Upper lobe of right lung (tissue), 1 donor: ENCODE measurements around the gene UNG. TPM values are rescaled to one million over a fixed set of nuclear protein-coding genes. Genes with fewer than 3 reads are reported as not detected.
A peak's percentile ranks its signal among the peaks of the same experiment; 100 is the strongest.
"Not testable (repeated sequence)": the region's sequence is repeated elsewhere in the genome, so short reads cannot be mapped to it uniquely, and the experiment has no call there.

ENCODE experiments used
- ATAC-seq: fragments of 200-7000 bp; cut with Tn5 transposase; one replicate; pipeline ENCODE4 v1.9.1; 2020; ENCODE audit warnings: mild to moderate bottlenecking, moderate library complexity
- DNase-seq: peaks from one replicate; pipeline ENCODE4 v3.0.0-alpha.2; 2020
- H3K27ac ChIP-seq: fragments of 200-600 bp; one replicate; pipeline ENCODE4 v1.8.0; 2022
- H3K27me3 ChIP-seq: fragments of 200-600 bp; one replicate; pipeline ENCODE4 v1.8.0; 2022; ENCODE audit warnings: mild to moderate bottlenecking
- H3K36me3 ChIP-seq: fragments of 200-600 bp; one replicate; pipeline ENCODE4 v1.8.0; 2022
- H3K4me1 ChIP-seq: fragments of 200-600 bp; one replicate; pipeline ENCODE4 v1.8.0; 2022
- H3K4me3 ChIP-seq: fragments of 200-600 bp; one replicate; pipeline ENCODE4 v1.8.0; 2022; ENCODE audit warnings: mild to moderate bottlenecking
- H3K9me3 ChIP-seq: fragments of 200-600 bp; one replicate; pipeline ENCODE4 v1.8.0; 2022
- intact Hi-C: fragments of 100-400 bp; cut with DNase I; formaldehyde crosslinking; loops from one replicate; pipeline ENCODE4 v1.11.0; 2022
- total RNA-seq: library from RNA; stranded (reverse); fragmentation: NEBNext Ultra II Directional; extraction: Animal tissue kit (Norgen Biotek cat#: 25700); gene quantifications from one replicate; pipeline ENCODE4 v1.2.1, GENCODE V29; 2021
- TF ChIP-seq, protein P1 (sequence below): fragments of 200-600 bp; IDR thresholded peaks from one replicate; pipeline ENCODE4 v1.8.0; 2022; ENCODE audit warnings: antibody characterized with exemption
- donor health status: DM: no; HTN: yes; CAD: no; lungs with severe emphysema.

Gene UNG
- total RNA-seq, 1 donor from 2014 or later, result 18.2 TPM

DNA sequence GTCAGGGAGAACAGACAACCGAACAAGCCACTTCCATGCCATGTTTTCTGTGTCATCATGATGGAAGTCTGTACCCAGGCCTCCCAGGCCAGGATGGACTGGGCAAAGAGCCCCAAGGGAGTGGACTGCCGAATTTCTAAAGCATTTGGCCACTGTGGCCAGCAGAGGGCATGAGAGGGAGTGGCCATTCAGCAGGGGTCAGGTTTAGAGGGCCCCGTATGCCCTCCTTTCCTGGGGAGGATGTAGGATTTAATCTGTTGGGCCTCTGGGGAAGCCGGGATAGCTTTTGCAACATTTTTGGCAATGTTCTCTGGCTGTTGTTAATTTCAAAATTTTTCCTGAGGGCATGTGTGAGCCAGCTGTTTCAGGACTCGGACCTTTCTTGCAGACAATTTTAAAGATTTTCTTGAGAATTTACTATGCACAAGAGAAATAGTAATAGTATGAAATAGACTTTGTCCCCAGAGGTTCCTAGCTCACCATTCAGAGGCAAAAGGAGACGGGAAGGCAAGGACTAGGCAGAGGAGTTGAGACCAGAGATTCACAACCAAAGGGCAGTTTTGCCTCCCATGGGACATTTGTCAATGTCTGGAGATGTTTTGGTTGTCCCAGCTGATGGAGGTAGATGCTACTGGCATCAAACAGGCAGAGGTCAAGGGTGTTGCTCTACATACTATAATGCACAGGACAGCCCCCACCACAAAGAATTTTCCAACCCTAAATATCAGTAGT lies 37.0 kb downstream of the UNG start:
- Histone ChIP-seq H3K27ac (peak overlapping the region; percentile 3), H3K36me3 (no peaks in the 10 kb centered on the region), H3K9me3 (no peaks in the 10 kb centered on the region), H3K4me3 (no peak overlapping the region), H3K27me3 (no peaks in the 10 kb centered on the region), H3K4me1 (peaks cover 4% of the 10 kb centered on the region)
- TF ChIP-seq, protein P1, sequence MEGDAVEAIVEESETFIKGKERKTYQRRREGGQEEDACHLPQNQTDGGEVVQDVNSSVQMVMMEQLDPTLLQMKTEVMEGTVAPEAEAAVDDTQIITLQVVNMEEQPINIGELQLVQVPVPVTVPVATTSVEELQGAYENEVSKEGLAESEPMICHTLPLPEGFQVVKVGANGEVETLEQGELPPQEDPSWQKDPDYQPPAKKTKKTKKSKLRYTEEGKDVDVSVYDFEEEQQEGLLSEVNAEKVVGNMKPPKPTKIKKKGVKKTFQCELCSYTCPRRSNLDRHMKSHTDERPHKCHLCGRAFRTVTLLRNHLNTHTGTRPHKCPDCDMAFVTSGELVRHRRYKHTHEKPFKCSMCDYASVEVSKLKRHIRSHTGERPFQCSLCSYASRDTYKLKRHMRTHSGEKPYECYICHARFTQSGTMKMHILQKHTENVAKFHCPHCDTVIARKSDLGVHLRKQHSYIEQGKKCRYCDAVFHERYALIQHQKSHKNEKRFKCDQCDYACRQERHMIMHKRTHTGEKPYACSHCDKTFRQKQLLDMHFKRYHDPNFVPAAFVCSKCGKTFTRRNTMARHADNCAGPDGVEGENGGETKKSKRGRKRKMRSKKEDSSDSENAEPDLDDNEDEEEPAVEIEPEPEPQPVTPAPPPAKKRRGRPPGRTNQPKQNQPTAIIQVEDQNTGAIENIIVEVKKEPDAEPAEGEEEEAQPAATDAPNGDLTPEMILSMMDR, result peak; percentile 61
- intact Hi-C loops, result no loop called here
- DNase-seq, result peak; percentile 65
- ATAC-seq, result peak; percentile 86

DNA sequence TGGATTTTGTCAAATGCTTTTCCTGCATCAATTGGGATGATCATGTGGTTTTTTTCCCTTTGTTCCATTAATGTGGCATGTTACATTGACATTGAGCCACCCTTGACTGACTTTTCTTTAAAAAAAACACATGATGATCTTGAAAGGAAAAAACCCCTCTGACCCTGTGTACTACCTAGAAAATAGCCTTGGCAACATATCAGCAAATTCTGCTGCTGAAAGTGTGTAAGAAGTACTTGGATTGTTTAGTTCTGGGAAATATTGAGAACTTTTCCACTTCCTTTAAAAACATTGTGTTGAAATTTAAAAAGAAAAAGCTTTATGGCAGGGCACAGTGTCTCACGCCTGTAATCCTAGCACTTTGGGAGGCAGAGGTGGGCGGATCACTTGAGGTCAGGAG lies 39.7 kb downstream of the UNG start:
- peak; percentile 49 for ATAC-seq
- Histone ChIP-seq H3K4me3 (no peak overlapping the region), H3K4me1 (peaks cover 4% of the 10 kb centered on the region), H3K36me3 (no peaks in the 10 kb centered on the region), H3K27me3 (no peaks in the 10 kb centered on the region), H3K27ac (no peak overlapping the region), H3K9me3 (no peaks in the 10 kb centered on the region)
- TF ChIP-seq, protein P1, result no peak
- no peak for DNase-seq
- intact Hi-C loops, result no loop called here

DNA sequence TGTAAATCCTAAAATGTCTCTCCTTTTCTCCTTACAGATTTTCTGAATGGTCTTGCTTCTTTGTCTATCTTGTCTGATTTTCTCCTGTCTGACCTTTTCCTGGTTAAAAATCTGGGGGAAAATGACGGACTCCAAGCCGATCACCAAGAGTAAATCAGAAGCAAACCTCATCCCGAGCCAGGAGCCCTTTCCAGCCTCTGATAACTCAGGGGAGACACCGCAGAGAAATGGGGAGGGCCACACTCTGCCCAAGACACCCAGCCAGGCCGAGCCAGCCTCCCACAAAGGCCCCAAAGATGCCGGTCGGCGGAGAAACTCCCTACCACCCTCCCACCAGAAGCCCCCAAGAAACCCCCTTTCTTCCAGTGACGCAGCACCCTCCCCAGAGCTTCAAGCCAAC lies 42.0 kb downstream of the UNG start:
- Histone ChIP-seq H3K36me3 (no peaks in the 10 kb centered on the region), H3K4me1 (no peaks in the 10 kb centered on the region), H3K9me3 (no peaks in the 10 kb centered on the region), H3K27me3 (no peaks in the 10 kb centered on the region), H3K27ac (no peak overlapping the region), H3K4me3 (no peak overlapping the region)
- DNase-seq, result no peak
- no peak for ATAC-seq
- TF ChIP-seq, protein P1, result no peak
- intact Hi-C loops, result no loop called here

DNA sequence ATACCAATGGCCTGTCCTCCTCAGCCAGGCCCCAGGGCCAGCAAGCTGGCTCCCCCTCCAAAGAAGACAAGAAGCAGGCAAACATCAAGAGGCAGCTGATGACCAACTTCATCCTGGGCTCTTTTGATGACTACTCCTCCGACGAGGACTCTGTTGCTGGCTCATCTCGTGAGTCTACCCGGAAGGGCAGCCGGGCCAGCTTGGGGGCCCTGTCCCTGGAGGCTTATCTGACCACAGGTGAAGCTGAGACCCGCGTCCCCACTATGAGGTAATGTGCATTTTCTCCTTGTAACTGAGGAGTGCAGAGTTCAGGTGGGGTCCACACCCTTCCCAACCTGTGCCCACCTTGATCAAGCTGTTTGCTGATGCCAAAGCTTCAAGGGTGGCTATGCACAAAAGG lies 42.4 kb downstream of the UNG start:
- Histone ChIP-seq H3K4me3 (no peak overlapping the region), H3K36me3 (no peaks in the 10 kb centered on the region), H3K4me1 (no peaks in the 10 kb centered on the region), H3K27ac (no peak overlapping the region), H3K9me3 (no peaks in the 10 kb centered on the region), H3K27me3 (no peaks in the 10 kb centered on the region)
- no peak for ATAC-seq
- intact Hi-C loops, result no loop called here
- TF ChIP-seq, protein P1, result no peak
- no peak for DNase-seq

DNA sequence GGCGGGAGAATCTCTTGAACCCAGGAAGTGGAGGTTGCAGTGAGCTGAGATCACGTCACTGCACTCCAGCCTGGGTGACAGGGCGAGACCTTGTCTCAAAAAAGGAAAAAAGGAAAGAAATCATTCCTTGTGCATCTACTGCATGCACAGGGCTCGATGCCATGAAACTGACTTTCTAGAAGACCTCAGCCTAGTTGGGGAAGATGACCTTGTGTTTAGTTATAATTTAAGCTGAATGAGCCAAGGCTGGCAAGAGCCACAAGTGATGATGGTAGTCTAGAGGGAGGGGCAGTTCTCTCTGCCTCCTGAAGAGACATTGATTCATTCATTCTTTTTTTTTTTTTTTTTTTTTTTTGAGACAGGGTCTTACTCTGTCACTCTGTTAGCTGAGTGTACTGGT lies 43.2 kb downstream of the UNG start:
- intact Hi-C loops, result no loop called here
- DNase-seq (no peak), ATAC-seq (no peak)
- H3K4me1 ChIP-seq, result no peaks in the 10 kb centered on the region
- H3K36me3 ChIP-seq, result no peaks in the 10 kb centered on the region
- TF ChIP-seq, protein P1, result no peak
- H3K9me3 ChIP-seq, result no peaks in the 10 kb centered on the region
- H3K4me3 ChIP-seq, result no peak overlapping the region
- no peak overlapping the region for H3K27ac ChIP-seq
- no peaks in the 10 kb centered on the region for H3K27me3 ChIP-seq

DNA sequence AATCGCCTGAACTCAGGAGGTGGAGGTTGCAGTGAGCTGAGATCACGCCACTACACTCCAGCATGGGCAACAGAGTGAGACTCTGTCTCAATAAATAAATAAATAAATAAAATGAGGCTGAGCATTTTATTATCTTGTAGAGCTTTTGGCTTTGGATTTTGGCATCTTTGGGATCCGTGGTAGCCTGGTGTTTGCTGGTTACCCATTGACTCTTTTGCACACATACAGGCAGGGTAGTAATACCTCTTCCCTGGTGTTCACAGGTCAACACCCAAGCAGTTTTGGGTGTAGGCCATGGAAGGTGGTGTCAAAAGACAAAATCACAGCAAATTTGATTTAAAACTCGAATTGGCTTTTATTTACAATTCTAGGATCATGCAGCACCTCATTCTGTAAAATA lies 46.8 kb downstream of the UNG start:
- TF ChIP-seq, protein P1, result no peak
- no peaks in the 10 kb centered on the region for H3K4me1 ChIP-seq
- intact Hi-C loops, result no loop called here
- DNase-seq (no peak), ATAC-seq (no peak)
- no peaks in the 10 kb centered on the region for H3K36me3 ChIP-seq
- H3K27me3 ChIP-seq, result no peaks in the 10 kb centered on the region
- H3K27ac ChIP-seq, result no peak overlapping the region
- no peak overlapping the region for H3K4me3 ChIP-seq
- H3K9me3 ChIP-seq, result no peaks in the 10 kb centered on the region

DNA sequence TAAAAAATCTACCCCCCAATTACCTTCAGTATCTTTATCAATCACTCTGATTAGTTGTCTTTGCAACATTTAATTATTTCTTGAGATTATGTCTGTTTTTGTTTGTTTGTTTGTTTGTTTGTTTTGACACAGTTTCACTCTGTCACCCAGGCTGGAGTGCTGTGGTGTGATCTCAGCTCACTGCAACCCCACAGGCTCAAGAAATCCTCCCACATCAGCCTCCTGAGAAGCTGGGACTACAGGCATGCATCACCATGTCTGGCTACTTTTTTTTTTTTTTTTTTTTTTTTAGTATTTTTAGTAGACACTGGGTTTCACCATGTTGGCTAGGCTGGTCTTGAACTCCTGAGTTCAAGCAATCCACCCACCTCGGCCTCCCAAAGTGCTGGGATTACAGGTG lies 49.7 kb downstream of the UNG start:
- H3K36me3 ChIP-seq, H3K27ac ChIP-seq, H3K27me3 ChIP-seq, H3K4me1 ChIP-seq, ATAC-seq, DNase-seq, H3K9me3 ChIP-seq, intact Hi-C loops, H3K4me3 ChIP-seq: not testable (repeated sequence)
